Skeletal muscle satellite cell (primary cell): Measurements from ENCODE around the gene PPP6R3.
"Not testable (repeated sequence)": the region's sequence is repeated elsewhere in the genome, so short reads cannot be mapped to it uniquely, and the experiment has no call there.

Source experiments
- H3K27me3 ChIP-seq: 2 replicates; pipeline ENCODE4 v1.7.0; 2013; ENCODE audit warnings: low read length; ENCODE audit not compliant: control insufficient read depth, insufficient read depth
- H3K36me3 ChIP-seq: 2 replicates; pipeline ENCODE4 v1.7.0; 2013; ENCODE audit warnings: mild to moderate bottlenecking, control low read depth, low read length; ENCODE audit not compliant: insufficient read depth
- H3K4me1 ChIP-seq: 2 replicates; pipeline ENCODE4 v1.7.0; 2013; ENCODE audit warnings: low read length; ENCODE audit not compliant: control insufficient read depth, insufficient read depth
- H3K4me2 ChIP-seq: 2 replicates; pipeline ENCODE4 v1.7.0; 2013; ENCODE audit warnings: mild to moderate bottlenecking, low read length
- H3K4me3 ChIP-seq: 2 replicates; pipeline ENCODE4 v1.7.0; 2013; ENCODE audit warnings: low read length
- H3K9ac ChIP-seq: 2 replicates; pipeline ENCODE4 v1.7.0; 2013; ENCODE audit warnings: mild to moderate bottlenecking, low read depth, low read length, moderate library complexity
- H3K9me3 ChIP-seq: replicated peaks from 2 replicates; pipeline ENCODE4 v1.7.0; 2013; ENCODE audit warnings: mild to moderate bottlenecking, control low read depth, low read length

Gene PPP6R3

GRCh38 chr11:68593441-68593840, 132.9 kb downstream of the PPP6R3 start:
- H3K9me3 ChIP-seq, result no peaks in the 10 kb centered on the region
- no peak overlapping the region for H3K4me3 ChIP-seq
- no peak overlapping the region for H3K4me2 ChIP-seq
- H3K4me1 ChIP-seq, result no peaks in the 10 kb centered on the region
- no peaks in the 10 kb centered on the region for H3K27me3 ChIP-seq
- H3K9ac ChIP-seq, result no peak overlapping the region
- peaks cover 75% of the 10 kb centered on the region for H3K36me3 ChIP-seq

- no peak overlapping the region for H3K4me3 ChIP-seq
- no peaks in the 10 kb centered on the region for H3K27me3 ChIP-seq
- no peaks in the 10 kb centered on the region for H3K9me3 ChIP-seq
- no peaks in the 10 kb centered on the region for H3K4me1 ChIP-seq
- H3K36me3 ChIP-seq, result peaks cover 80% of the 10 kb centered on the region
- no peak overlapping the region for H3K4me2 ChIP-seq
- no peak overlapping the region for H3K9ac ChIP-seq
These were observed 133.6 kb downstream of the PPP6R3 start for GRCh38 chr11:68594123-68594522.

- H3K36me3 ChIP-seq, result peaks cover 74% of the 10 kb centered on the region
- no peak overlapping the region for H3K4me2 ChIP-seq
- H3K4me3 ChIP-seq, result no peak overlapping the region
- H3K9me3 ChIP-seq, result no peaks in the 10 kb centered on the region
- no peaks in the 10 kb centered on the region for H3K4me1 ChIP-seq
- no peak overlapping the region for H3K9ac ChIP-seq
- no peaks in the 10 kb centered on the region for H3K27me3 ChIP-seq
These were observed 135.7 kb downstream of the PPP6R3 start for GRCh38 chr11:68596231-68596630.

- Histone ChIP-seq H3K4me1 (no peaks in the 10 kb centered on the region), H3K9ac (no peak overlapping the region), H3K27me3 (no peaks in the 10 kb centered on the region), H3K4me3 (no peak overlapping the region), H3K36me3 (peaks cover 76% of the 10 kb centered on the region), H3K9me3 (no peaks in the 10 kb centered on the region), H3K4me2 (no peak overlapping the region)
These were observed 138.5 kb downstream of the PPP6R3 start for GRCh38 chr11:68598816-68599653.

GRCh38 chr11:68601147-68601546, 140.6 kb downstream of the PPP6R3 start:
- H3K4me3 ChIP-seq, result no peak overlapping the region
- H3K4me1 ChIP-seq, result no peaks in the 10 kb centered on the region
- H3K4me2 ChIP-seq, result no peak overlapping the region
- no peaks in the 10 kb centered on the region for H3K27me3 ChIP-seq
- H3K9me3 ChIP-seq, result no peaks in the 10 kb centered on the region
- H3K9ac ChIP-seq, result no peak overlapping the region
- H3K36me3 ChIP-seq, result peaks cover 86% of the 10 kb centered on the region

- H3K36me3 ChIP-seq, result peaks cover 82% of the 10 kb centered on the region
- H3K4me1 ChIP-seq, result no peaks in the 10 kb centered on the region
These were observed 149.2 kb downstream of the PPP6R3 start for GRCh38 chr11:68609761-68610160.

GRCh38 chr11:68610452-68611116, 150.0 kb downstream of the PPP6R3 start:
- peaks cover 83% of the 10 kb centered on the region for H3K36me3 ChIP-seq
- no peaks in the 10 kb centered on the region for H3K4me1 ChIP-seq
- H3K27me3 ChIP-seq, result no peaks in the 10 kb centered on the region
- H3K9me3 ChIP-seq, result no peaks in the 10 kb centered on the region
- no peak overlapping the region for H3K4me2 ChIP-seq
- no peak overlapping the region for H3K9ac ChIP-seq
- no peak overlapping the region for H3K4me3 ChIP-seq

More at GRCh38 chr11:68609761-68610160, 149.2 kb downstream of the PPP6R3 start:
- no peaks in the 10 kb centered on the region for H3K9me3 ChIP-seq
- no peaks in the 10 kb centered on the region for H3K27me3 ChIP-seq
- H3K4me3 ChIP-seq, result no peak overlapping the region
- no peak overlapping the region for H3K9ac ChIP-seq
- no peak overlapping the region for H3K4me2 ChIP-seq

- Histone ChIP-seq H3K4me3 (no peak overlapping the region), H3K4me1 (no peaks in the 10 kb centered on the region), H3K9me3 (no peaks in the 10 kb centered on the region), H3K27me3 (peaks cover 16% of the 10 kb centered on the region), H3K36me3 (peaks cover 59% of the 10 kb centered on the region), H3K4me2 (no peak overlapping the region), H3K9ac (no peak overlapping the region)
These were observed 155.1 kb downstream of the PPP6R3 start for GRCh38 chr11:68615657-68616056.

GRCh38 chr11:68617925-68618809, 157.6 kb downstream of the PPP6R3 start:
- Histone ChIP-seq H3K9me3 (no peaks in the 10 kb centered on the region), H3K4me1 (no peaks in the 10 kb centered on the region), H3K36me3 (peaks cover 36% of the 10 kb centered on the region), H3K4me3 (no peak overlapping the region), H3K9ac (no peak overlapping the region), H3K4me2 (no peak overlapping the region), H3K27me3 (peaks cover 25% of the 10 kb centered on the region)

- H3K4me2 ChIP-seq, result no peak overlapping the region
- no peak overlapping the region for H3K9ac ChIP-seq
- no peak overlapping the region for H3K4me3 ChIP-seq
- H3K4me1 ChIP-seq, result no peaks in the 10 kb centered on the region
- peaks cover 2% of the 10 kb centered on the region for H3K36me3 ChIP-seq
- H3K27me3 ChIP-seq, result peaks cover 35% of the 10 kb centered on the region
- H3K9me3 ChIP-seq, result no peaks in the 10 kb centered on the region
These were observed 161.3 kb downstream of the PPP6R3 start for GRCh38 chr11:68621826-68622225.

GRCh38 chr11:68623706-68624105, 163.2 kb downstream of the PPP6R3 start:
- H3K4me2 ChIP-seq, H3K9me3 ChIP-seq, H3K4me1 ChIP-seq, H3K4me3 ChIP-seq, H3K36me3 ChIP-seq, H3K9ac ChIP-seq: not testable (repeated sequence)
- peaks cover 34% of the 10 kb centered on the region for H3K27me3 ChIP-seq
